ENCODE data around the gene PSMG4.

PSMG4 gene

GRCh38 chr6:3251462-3252314 lies 7.1 kb upstream of the PSMG4 start:
- peak; percentile 71 for DNase-seq (ENCODE audit: low read depth)

- no peak for DNase-seq (ENCODE audit: low read depth)
Measured at GRCh38 chr6:3252369-3252768, 6.4 kb upstream of the PSMG4 start.

GRCh38 chr6:3252861-3253596 lies 5.7 kb upstream of the PSMG4 start:
- no peak for DNase-seq (ENCODE audit: low read depth)

GRCh38 chr6:3253597-3253961 lies 5.2 kb upstream of the PSMG4 start:
- no peak for DNase-seq (ENCODE audit: low read depth)

- DNase-seq (ENCODE audit: low read depth): no peak
Measured at GRCh38 chr6:3258201-3258600, 546 bp upstream of the PSMG4 start.

GRCh38 chr6:3259491-3259958 lies 778 bp downstream of the PSMG4 start:
- no peak for DNase-seq (ENCODE audit: low read depth)

- no peak for DNase-seq (ENCODE audit: low read depth)
Measured at GRCh38 chr6:3260296-3260695, 1.5 kb downstream of the PSMG4 start.

GRCh38 chr6:3260772-3261517 lies 2.2 kb downstream of the PSMG4 start:
- DNase-seq (ENCODE audit: low read depth): no peak

- no peak for DNase-seq (ENCODE audit: low read depth)
Measured at GRCh38 chr6:3261518-3261820, 2.7 kb downstream of the PSMG4 start.

GRCh38 chr6:3261921-3262320 lies 3.2 kb downstream of the PSMG4 start:
- no peak for DNase-seq (ENCODE audit: low read depth)

- no peak for DNase-seq (ENCODE audit: low read depth)
Measured at GRCh38 chr6:3263096-3263495, 4.3 kb downstream of the PSMG4 start.

- DNase-seq (ENCODE audit: low read depth): no peak
Measured at GRCh38 chr6:3264356-3264755, 5.6 kb downstream of the PSMG4 start.

- no peak for DNase-seq (ENCODE audit: low read depth)
Measured at GRCh38 chr6:3265671-3266070, 6.9 kb downstream of the PSMG4 start.

GRCh38 chr6:3266170-3266569 lies 7.4 kb downstream of the PSMG4 start:
- DNase-seq (ENCODE audit: low read depth): no peak

- no peak for DNase-seq (ENCODE audit: low read depth)
Measured at GRCh38 chr6:3267162-3267561, 8.4 kb downstream of the PSMG4 start.

GRCh38 chr6:3268680-3269079 lies 9.9 kb downstream of the PSMG4 start:
- no peak for DNase-seq (ENCODE audit: low read depth)

GRCh38 chr6:3269281-3269975 lies 10.7 kb downstream of the PSMG4 start:
- DNase-seq (ENCODE audit: low read depth): no peak

- no peak for DNase-seq (ENCODE audit: low read depth)
Measured at GRCh38 chr6:3270258-3270657, 11.5 kb downstream of the PSMG4 start.

- DNase-seq (ENCODE audit: low read depth): no peak
Measured at GRCh38 chr6:3271756-3272155, 13.0 kb downstream of the PSMG4 start.

GRCh38 chr6:3272911-3273547 lies 14.3 kb downstream of the PSMG4 start:
- DNase-seq (ENCODE audit: low read depth): no peak

- DNase-seq (ENCODE audit: low read depth): no peak
Measured at GRCh38 chr6:3273707-3274521, 15.2 kb downstream of the PSMG4 start.
